ENCODE measurements around the gene MYL3.

DNA sequence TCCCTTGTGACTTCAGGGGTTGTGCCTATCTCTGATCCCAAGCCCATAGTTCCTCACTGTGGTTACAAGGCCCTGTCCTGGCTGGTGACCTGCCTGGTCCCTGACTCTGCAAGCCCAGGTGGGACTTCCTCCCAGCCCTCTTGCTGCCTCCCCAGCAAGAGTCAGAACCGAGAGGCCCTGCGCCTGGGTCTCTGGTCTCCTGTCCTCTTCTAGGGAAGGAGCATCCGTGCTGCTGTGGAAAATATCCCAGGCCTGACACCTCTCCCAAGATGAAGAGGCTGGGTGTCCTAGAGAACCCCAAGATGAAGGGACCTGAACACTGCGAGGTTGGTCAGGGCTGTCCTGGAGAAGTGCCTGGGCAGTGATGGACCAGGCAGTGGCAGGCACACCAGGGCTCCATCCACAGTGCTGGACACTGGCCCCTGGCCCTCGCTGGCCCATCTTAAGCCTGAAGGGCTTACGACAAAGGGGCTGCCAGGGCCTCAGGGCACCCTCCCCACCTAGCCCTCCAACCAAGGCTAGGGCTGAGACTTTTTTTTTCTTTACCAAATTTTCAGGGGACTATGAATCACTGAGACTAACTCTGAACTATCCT lies 47.0 kb upstream of the MYL3 start:
- TF ChIP-seq, protein P1, sequence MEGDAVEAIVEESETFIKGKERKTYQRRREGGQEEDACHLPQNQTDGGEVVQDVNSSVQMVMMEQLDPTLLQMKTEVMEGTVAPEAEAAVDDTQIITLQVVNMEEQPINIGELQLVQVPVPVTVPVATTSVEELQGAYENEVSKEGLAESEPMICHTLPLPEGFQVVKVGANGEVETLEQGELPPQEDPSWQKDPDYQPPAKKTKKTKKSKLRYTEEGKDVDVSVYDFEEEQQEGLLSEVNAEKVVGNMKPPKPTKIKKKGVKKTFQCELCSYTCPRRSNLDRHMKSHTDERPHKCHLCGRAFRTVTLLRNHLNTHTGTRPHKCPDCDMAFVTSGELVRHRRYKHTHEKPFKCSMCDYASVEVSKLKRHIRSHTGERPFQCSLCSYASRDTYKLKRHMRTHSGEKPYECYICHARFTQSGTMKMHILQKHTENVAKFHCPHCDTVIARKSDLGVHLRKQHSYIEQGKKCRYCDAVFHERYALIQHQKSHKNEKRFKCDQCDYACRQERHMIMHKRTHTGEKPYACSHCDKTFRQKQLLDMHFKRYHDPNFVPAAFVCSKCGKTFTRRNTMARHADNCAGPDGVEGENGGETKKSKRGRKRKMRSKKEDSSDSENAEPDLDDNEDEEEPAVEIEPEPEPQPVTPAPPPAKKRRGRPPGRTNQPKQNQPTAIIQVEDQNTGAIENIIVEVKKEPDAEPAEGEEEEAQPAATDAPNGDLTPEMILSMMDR (IDR thresholded peaks at IDR 0.05) = no peak
- TF ChIP-seq EZH2 (IDR thresholded peaks at IDR 0.05; ENCODE audit: borderline replicate concordance, insufficient read depth, low read depth, low read length, poor library complexity, severe bottlenecking) = no peak
